ENCODE measurements around the gene MOCS1. TPM values are rescaled to one million over a fixed set of nuclear protein-coding genes. Genes with fewer than 3 reads are reported as not detected.

MOCS1 gene
- polyA plus RNA-seq, 1 of the 3 experiments (the other 2 are of a cell fraction) = 4.2 TPM

- H2AFZ ChIP-seq (ENCODE audit: low read depth) = no peak overlapping the region
- no peak overlapping the region for H3K4me3 ChIP-seq (ENCODE audit: low read depth in 2 of 2, low read length in 1 of 2)
- no peak overlapping the region for H3K9ac ChIP-seq
- no peaks in the 10 kb centered on the region for H3K79me2 ChIP-seq (ENCODE audit: insufficient read depth)
- 82% methylated on average over 6 of the region's 6 CpGs for whole genome bisulfite sequencing (ENCODE audit: low lambda C conversion rate)
- H3K27ac ChIP-seq (ENCODE audit: low read depth in 2 of 2, low read length in 1 of 2) = no peak overlapping the region
- H3K27me3 ChIP-seq (ENCODE audit: insufficient read depth) = no peaks in the 10 kb centered on the region
- H3K9me3 ChIP-seq = no peaks in the 10 kb centered on the region
- no peak overlapping the region for H3K4me2 ChIP-seq
- no peaks in the 10 kb centered on the region for H3K9me2 ChIP-seq
- CTCF ChIA-PET = interaction anchor here (0.6 to 7.2 kb wide), 10 partner anchors 9 to 530 kb away, joined by 3 to 69 read pairs (median 4); no protein-coding TSS in a partner anchor
- H3K4me1 ChIP-seq (ENCODE audit: control insufficient read depth in 1 of 2, insufficient read depth in 2 of 2, low read depth in 1 of 2, low read length in 1 of 2) = peaks cover 0 to 7% of the 10 kb centered on the region in 2 experiments; a peak in 2 of 4 replicates
- DNase-seq = no peak
- POLR2A ChIA-PET = no interaction called here
- no peaks in the 10 kb centered on the region for H4K20me1 ChIP-seq (ENCODE audit: insufficient read depth)
- no peaks in the 10 kb centered on the region for H3F3A ChIP-seq (replicated peaks; ENCODE audit: insufficient read depth)
- no peaks in the 10 kb centered on the region for H3K36me3 ChIP-seq (replicated peaks in 1 of 2; ENCODE audit: control insufficient read depth in 1 of 2, insufficient read depth in 2 of 2, low read length in 1 of 2)
- TF ChIP-seq EP300 (IDR thresholded peaks at IDR 0.05; ENCODE audit: borderline replicate concordance in 1 of 2, low read depth in 1 of 2, low read length in 1 of 2) (no peak), YY1 (IDR thresholded peaks at IDR 0.05; ENCODE audit: low read depth) (no peak)
Observed at GRCh38 chr6:39891353-39891752, 42.9 kb downstream of the MOCS1 start.

- Histone ChIP-seq H3K27ac (ENCODE audit: low read depth in 2 of 2, low read length in 1 of 2) (no peak overlapping the region), H3K79me2 (ENCODE audit: insufficient read depth) (no peaks in the 10 kb centered on the region), H4K20me1 (ENCODE audit: insufficient read depth) (no peaks in the 10 kb centered on the region), H3K9me3 (no peaks in the 10 kb centered on the region), H3K27me3 (ENCODE audit: insufficient read depth) (no peaks in the 10 kb centered on the region), H3K9me2 (no peaks in the 10 kb centered on the region), H3K4me2 (no peak overlapping the region), H2AFZ (ENCODE audit: low read depth) (no peak overlapping the region), H3K36me3 (replicated peaks in 1 of 2; ENCODE audit: control insufficient read depth in 1 of 2, insufficient read depth in 2 of 2, low read length in 1 of 2) (no peaks in the 10 kb centered on the region), H3K4me3 (ENCODE audit: low read depth in 2 of 2, low read length in 1 of 2) (no peak overlapping the region), H3K4me1 (ENCODE audit: control insufficient read depth in 1 of 2, insufficient read depth in 2 of 2, low read depth in 1 of 2, low read length in 1 of 2) (peaks cover 0 to 11% of the 10 kb centered on the region in 2 experiments; a peak in 2 of 4 replicates), H3K9ac (no peak overlapping the region), H3F3A (replicated peaks; ENCODE audit: insufficient read depth) (no peaks in the 10 kb centered on the region)
- 59% methylated on average over 2 of the region's 2 CpGs for WGBS (ENCODE audit: low lambda C conversion rate)
- DNase-seq = no peak
- CTCF ChIA-PET = interaction anchor here (0.9 to 1.3 kb wide), 2 partner anchors 511 to 527 kb away, joined by 3 to 5 read pairs; no protein-coding TSS in a partner anchor
- TF ChIP-seq EP300 (IDR thresholded peaks at IDR 0.05; ENCODE audit: borderline replicate concordance in 1 of 2, low read depth in 1 of 2, low read length in 1 of 2) (no peak), EZH2phosphoT487 (IDR thresholded peaks at IDR 0.05; ENCODE audit: borderline replicate concordance, low read depth) (no peak), SMC3 (IDR thresholded peaks at IDR 0.05; ENCODE audit: low read depth, low read length) (no peak), CHD2 (IDR thresholded peaks at IDR 0.05; ENCODE audit: low read length, partially characterized antibody) (no peak), POLR2AphosphoS5 (IDR thresholded peaks at IDR 0.05; ENCODE audit: low read depth, low read length) (no peak), RXRA (IDR thresholded peaks at IDR 0.05; ENCODE audit: borderline replicate concordance, low read depth) (no peak), IRF3 (IDR thresholded peaks at IDR 0.05; ENCODE audit: low read depth, low read length) (no peak), RFX5 (IDR thresholded peaks at IDR 0.05; ENCODE audit: low read length) (no peak), REST (IDR thresholded peaks at IDR 0.05; ENCODE audit: low read depth, low read length) (no peak), RAD21 (IDR thresholded peaks at IDR 0.05; ENCODE audit: low read length) (no peak), MAX (IDR thresholded peaks at IDR 0.05; ENCODE audit: low read depth) (no peak)
- POLR2A ChIA-PET = no interaction called here
Observed at GRCh38 chr6:39889229-39889628, 45.0 kb downstream of the MOCS1 start.

All from SK-N-SH (cell line).